A549 (cell line): ENCODE data around the gene EGLN2.

Experiments used
- BHLHE40 ChIP-seq: IDR thresholded peaks from 2 replicates; pipeline ENCODE4 v1.6.1; 2012; ENCODE audit warnings: low read depth, low read length, inconsistent platforms
- EP300 ChIP-seq, 2 experiments: fragments of >200 bp; sonication (Bioruptor Twin); formaldehyde crosslinking; IDR thresholded peaks; 2 replicates in 1 of 2; 3 replicates in 1 of 2; pipeline ENCODE4 v1.6.1; 2016 to 2017
- ESRRA ChIP-seq: fragments of 150-350 bp; IDR thresholded peaks from 2 replicates; pipeline ENCODE4 v1.6.1; 2014; ENCODE audit warnings: mild to moderate bottlenecking, low read length, borderline replicate concordance
- POLR2A ChIP-seq: IDR thresholded peaks from 2 replicates; pipeline ENCODE4 v1.6.1; 2012; ENCODE audit warnings: mild to moderate bottlenecking, low read length
- RAD21 ChIP-seq, 2 experiments: fragments of >200 bp in 1 of 2; sonication (Bioruptor Twin) in 1 of 2; formaldehyde crosslinking in 1 of 2; IDR thresholded peaks in 1 of 2; conservative IDR thresholded peaks in 1 of 2; 2 replicates in 1 of 2; 3 replicates in 1 of 2; pipeline ENCODE4 v1.6.1; 2012 to 2018; ENCODE audit warnings: inconsistent platforms in 1 of 2
- RFX5 ChIP-seq: fragments of 450-650 bp; IDR thresholded peaks from 2 replicates; pipeline ENCODE4 v1.7.1; 2014; ENCODE audit warnings: antibody characterized with exemption, mild to moderate bottlenecking, moderate library complexity
- TF ChIP-seq, protein P1 (sequence below): fragments of >200 bp; sonication (Bioruptor Twin); formaldehyde crosslinking; IDR thresholded peaks from 3 replicates; pipeline ENCODE4 v1.5.1; 2016
- TF ChIP-seq, protein P2 (sequence below): fragments of 200-600 bp; sonication (generic); IDR thresholded peaks from 2 replicates; pipeline ENCODE4 v1.6.1; 2016; ENCODE audit warnings: antibody characterized with exemption, mild to moderate bottlenecking, moderate library complexity
- TF ChIP-seq, protein P3 (sequence below): fragments of 150-350 bp; IDR thresholded peaks from 2 replicates; pipeline ENCODE4 v1.6.1; 2014; ENCODE audit warnings: low read depth, mild to moderate bottlenecking, low read length
- TF ChIP-seq, protein P4 (sequence below): IDR thresholded peaks from 2 replicates; pipeline ENCODE4 v1.6.1; 2012

DNA sequence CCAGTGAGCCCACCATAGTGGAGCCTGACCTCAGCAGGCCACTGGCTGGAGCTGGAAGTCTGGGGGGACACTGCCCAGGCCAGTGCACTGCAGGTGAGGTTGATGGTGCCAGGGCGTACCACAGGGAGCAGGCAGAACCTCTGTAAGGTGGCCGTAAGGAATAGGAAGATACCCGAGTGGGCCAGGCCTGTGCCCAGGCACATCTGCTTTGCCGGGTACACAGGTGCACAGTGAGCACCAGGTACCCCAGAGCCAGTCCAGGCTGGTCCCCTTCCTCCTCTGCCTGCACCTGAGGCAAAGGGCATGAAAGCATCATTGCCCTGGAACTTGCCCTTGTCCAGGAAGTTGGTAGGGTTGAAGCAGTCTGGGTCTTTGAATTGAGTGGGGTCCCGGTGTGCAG lies 9.5 kb downstream of the EGLN2 start:
- TF ChIP-seq POLR2A (no peak), EP300 (IDR thresholded peaks at IDR 0.05) (no peak), ESRRA (no peak), RAD21 (conservative IDR thresholded peaks at IDR 0.05 in 1 of 2, IDR thresholded peaks at IDR 0.05 in 1 of 2) (no peak), BHLHE40 (no peak), RFX5 (no peak)
- TF ChIP-seq, protein P1, sequence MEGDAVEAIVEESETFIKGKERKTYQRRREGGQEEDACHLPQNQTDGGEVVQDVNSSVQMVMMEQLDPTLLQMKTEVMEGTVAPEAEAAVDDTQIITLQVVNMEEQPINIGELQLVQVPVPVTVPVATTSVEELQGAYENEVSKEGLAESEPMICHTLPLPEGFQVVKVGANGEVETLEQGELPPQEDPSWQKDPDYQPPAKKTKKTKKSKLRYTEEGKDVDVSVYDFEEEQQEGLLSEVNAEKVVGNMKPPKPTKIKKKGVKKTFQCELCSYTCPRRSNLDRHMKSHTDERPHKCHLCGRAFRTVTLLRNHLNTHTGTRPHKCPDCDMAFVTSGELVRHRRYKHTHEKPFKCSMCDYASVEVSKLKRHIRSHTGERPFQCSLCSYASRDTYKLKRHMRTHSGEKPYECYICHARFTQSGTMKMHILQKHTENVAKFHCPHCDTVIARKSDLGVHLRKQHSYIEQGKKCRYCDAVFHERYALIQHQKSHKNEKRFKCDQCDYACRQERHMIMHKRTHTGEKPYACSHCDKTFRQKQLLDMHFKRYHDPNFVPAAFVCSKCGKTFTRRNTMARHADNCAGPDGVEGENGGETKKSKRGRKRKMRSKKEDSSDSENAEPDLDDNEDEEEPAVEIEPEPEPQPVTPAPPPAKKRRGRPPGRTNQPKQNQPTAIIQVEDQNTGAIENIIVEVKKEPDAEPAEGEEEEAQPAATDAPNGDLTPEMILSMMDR: no peak
- TF ChIP-seq, protein P2, sequence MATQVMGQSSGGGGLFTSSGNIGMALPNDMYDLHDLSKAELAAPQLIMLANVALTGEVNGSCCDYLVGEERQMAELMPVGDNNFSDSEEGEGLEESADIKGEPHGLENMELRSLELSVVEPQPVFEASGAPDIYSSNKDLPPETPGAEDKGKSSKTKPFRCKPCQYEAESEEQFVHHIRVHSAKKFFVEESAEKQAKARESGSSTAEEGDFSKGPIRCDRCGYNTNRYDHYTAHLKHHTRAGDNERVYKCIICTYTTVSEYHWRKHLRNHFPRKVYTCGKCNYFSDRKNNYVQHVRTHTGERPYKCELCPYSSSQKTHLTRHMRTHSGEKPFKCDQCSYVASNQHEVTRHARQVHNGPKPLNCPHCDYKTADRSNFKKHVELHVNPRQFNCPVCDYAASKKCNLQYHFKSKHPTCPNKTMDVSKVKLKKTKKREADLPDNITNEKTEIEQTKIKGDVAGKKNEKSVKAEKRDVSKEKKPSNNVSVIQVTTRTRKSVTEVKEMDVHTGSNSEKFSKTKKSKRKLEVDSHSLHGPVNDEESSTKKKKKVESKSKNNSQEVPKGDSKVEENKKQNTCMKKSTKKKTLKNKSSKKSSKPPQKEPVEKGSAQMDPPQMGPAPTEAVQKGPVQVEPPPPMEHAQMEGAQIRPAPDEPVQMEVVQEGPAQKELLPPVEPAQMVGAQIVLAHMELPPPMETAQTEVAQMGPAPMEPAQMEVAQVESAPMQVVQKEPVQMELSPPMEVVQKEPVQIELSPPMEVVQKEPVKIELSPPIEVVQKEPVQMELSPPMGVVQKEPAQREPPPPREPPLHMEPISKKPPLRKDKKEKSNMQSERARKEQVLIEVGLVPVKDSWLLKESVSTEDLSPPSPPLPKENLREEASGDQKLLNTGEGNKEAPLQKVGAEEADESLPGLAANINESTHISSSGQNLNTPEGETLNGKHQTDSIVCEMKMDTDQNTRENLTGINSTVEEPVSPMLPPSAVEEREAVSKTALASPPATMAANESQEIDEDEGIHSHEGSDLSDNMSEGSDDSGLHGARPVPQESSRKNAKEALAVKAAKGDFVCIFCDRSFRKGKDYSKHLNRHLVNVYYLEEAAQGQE: no peak
- TF ChIP-seq, protein P3, sequence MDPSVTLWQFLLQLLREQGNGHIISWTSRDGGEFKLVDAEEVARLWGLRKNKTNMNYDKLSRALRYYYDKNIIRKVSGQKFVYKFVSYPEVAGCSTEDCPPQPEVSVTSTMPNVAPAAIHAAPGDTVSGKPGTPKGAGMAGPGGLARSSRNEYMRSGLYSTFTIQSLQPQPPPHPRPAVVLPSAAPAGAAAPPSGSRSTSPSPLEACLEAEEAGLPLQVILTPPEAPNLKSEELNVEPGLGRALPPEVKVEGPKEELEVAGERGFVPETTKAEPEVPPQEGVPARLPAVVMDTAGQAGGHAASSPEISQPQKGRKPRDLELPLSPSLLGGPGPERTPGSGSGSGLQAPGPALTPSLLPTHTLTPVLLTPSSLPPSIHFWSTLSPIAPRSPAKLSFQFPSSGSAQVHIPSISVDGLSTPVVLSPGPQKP: no peak
- TF ChIP-seq, protein P4, sequence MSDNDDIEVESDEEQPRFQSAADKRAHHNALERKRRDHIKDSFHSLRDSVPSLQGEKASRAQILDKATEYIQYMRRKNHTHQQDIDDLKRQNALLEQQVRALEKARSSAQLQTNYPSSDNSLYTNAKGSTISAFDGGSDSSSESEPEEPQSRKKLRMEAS: no peak
